HG03280 (cell line): ENCODE results near the gene JCHAIN.
"Not testable (repeated sequence)": the region's sequence is repeated elsewhere in the genome, so short reads cannot be mapped to it uniquely, and the experiment has no call there.

Experiments used
- ATAC-seq: cut with Tn5 transposase; IDR thresholded peaks from one replicate; pipeline ENCODE4 v1.9.1; 2021; ENCODE audit warnings: mild to moderate bottlenecking, moderate library complexity; ENCODE audit not compliant: unreplicated experiment

The JCHAIN gene

DNA sequence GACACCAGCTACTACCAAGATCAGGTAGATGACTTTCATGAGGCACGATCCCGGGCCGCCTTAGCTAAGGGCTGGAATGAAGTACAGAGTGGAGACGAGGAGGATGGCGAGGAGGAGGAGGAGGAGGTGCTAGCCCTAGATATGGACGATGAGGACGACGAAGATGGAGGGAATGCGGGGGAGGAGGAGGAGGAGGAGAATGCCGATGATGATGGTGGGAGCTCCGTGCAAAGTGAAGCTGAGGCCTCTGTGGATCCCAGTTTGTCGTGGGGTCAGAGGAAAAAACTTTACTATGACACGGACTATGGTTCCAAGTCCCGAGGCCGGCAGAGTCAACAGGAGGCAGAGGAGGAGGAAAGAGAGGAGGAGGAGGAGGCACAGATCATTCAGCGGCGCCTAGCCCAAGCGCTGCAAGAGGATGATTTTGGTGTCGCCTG is 22.5 kb upstream of the JCHAIN start:
- no peak for ATAC-seq

DNA sequence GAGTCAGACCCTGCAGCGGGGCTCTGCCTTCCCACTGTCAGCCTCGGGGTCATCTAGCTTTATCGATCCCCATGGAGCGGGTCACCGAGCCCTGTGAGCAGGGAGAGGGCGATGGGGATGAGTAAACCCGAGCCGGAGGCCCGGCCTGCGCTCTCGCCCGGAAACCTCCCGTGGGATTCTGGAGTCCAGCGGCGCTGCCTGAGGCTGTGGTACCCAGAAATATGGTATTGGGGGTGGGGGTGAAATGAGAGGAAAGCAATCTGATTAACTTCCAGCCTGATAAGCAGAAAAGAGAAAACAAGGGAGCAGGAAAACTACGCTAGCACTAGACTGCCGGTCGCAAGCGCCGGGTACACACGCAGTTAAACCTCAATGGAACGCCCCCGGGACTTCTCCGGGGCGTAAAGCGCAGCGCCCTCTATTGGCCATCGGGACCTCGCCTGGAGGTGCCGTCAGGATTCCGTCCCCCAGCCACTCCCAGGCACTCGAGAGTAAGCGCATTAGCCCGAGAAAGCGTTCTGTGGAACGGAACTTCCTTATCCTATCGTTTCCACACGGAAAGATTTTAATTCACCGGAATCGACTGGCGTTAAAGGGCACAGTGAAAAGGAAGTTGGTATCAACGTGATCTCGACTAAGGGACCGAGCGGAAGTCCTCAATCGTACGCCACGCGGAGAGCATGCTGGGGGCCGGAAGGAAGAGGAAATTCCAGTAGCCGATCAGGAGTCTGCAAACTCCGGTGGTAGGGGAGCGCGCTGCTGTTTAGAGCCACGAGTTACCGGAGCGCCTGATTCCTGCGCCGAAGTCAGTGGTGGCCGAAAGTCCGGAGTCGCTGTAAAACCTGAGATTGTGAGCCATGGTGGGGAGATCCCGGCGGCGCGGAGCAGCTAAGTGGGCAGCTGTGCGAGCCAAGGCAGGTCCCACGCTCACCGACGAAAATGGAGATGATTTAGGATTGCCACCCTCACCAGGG is 21.8 kb upstream of the JCHAIN start, which contains the start of gene UTP3:
TSS of gene UTP3 (plus strand) at position 712 of the 974 bp plus-strand sequence. CDS start at position 858, 146 bp downstream.
- peak; percentile 95 for ATAC-seq

DNA sequence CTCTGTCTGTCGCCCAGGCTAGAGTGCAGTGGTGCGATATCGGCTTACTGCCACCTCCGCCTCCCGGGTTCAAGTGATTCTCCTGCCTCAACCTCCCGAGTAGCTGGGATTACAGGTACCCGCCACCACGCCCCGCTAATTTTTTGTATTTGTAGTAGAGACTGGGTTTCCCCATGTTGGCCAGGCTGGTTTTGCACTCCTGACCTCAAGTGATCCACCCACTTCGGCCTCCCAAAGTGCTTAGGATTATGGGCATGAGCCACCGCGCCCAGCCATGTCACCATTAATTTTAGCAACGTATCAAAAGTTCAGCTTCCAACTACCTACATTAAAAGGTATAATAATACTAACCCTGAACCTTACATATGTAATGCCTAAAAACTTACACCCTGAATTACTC is 21.1 kb upstream of the JCHAIN start:
- ATAC-seq = peak; percentile 3

DNA sequence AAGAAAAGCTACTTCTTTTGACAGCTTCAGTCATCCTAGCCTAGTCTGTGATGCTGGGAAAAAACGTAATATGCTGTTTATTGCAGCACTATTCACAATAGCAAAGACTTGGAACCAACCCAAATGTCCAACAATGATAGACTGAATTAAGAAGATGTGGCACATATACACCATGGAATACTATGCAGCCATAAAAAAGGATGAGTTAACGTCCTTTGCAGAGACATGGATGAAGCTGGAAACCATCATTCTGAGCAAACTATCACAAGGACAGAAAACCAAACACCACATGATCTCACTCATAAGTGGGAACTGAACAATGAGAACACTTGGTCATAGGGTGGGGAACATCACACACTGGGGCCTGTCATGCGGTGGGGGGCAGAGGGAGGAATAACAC is 15.8 kb upstream of the JCHAIN start:
- peak; percentile 4 for ATAC-seq

DNA sequence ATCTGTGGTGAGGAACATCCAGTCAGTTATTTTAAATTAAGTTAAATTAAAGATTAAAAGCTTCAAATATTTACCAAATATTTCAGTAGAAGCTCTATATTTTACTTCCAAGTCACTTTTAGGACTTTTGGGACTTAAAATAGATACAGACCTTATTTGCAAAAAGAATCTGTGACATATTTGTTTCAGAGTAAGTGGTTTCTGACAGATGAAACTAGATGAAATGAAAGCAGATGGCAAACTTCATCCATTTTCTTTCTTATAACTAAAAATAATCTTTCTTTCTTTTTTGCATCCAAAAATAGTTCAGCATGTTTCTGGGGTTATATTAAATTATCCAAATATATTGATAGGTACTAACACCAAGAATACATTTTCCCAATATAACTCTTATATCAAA is 15.4 kb upstream of the JCHAIN start:
- peak; percentile 58 for ATAC-seq

DNA sequence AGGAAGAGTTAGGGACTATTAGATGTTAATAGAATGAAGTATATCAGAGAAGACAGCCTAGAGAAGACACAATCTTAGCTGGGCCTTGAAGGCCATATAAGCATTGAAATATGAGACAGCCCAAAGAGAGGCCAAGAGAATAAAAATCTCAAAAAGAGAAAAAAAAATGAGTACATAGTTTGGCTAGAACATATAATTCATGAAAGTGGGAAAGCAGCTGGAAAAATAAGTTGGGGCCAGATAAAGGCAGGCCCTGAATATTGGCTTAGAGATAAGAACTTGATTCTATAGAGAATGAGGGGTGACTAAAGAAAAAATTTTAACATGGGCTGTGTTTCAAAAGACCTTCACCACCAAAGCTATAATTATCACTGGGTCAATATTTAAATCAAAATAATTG is 14.6 kb upstream of the JCHAIN start:
- no peak for ATAC-seq

DNA sequence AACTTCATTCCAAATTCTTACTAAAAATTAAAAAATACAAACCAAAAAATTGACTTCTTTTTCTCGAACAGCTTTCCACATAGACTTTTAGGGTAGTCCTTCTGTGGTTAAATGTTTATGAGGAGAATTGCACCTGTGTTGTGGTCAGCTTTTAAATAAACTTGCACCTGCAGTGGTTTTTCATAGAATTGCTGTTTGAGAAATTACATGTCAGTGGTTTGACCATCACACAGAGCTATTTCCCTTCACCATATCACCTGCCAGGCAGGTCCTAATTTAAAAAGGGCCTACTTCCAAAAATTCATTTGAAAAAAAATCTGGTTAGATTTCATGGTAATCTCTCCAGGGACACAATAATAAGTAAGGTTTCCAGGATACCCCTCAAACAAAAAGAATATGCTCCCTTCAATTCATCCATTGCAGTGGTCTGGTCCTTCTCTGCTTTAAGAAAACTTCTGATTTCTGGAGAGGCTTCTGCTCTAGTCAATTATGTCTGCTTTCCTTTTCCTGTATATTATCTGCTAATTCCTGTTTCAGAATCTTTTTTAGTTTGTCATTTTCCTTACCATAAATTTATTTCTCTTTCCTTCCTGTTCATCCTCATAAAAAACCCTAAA is 12.2 kb upstream of the JCHAIN start:
- peak; percentile 78 for ATAC-seq

DNA sequence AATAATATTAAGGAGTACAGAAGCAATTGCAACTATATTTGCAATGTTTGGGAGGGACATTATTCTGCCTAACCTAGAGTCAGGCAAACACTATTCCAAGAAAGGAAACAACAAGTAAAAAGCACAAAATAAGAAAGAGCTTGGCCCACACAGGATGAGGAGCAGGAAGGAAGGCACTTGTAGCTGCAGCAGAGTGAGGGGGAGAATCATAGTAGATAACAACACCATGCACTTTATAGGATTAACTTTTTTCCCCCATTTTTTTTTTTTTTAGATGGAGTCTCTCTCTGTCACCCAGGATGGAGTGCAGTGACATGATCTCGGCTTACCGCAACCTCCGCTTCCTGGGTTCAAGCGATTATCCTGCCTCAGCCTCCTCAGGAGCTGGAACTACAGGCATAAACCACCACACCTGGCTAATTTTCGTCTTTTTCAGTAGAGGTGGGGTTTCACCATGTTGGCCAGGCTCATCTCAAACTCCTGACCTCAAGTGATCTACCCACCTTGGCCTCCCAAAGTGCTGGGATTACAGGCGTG is 10.3 kb upstream of the JCHAIN start:
- ATAC-seq = no peak

DNA sequence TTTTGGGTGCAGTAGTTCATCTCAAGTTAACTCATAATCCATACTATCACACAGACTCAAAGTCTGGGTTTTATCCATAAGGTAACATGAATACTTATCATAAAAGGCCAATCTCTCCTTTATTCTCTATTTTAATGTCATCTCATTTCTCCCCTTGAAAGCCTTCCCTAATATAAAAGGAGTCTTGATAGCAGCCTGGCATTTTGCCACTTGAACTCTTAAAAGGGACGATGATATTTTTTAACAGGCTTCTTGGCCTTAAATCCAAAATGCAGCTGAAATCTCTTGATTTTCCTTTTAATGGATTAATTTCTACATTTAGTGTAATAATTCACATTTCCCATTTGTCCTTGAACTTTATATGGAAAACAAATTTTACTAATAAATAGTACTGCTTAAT is 8.4 kb upstream of the JCHAIN start:
- no peak for ATAC-seq

DNA sequence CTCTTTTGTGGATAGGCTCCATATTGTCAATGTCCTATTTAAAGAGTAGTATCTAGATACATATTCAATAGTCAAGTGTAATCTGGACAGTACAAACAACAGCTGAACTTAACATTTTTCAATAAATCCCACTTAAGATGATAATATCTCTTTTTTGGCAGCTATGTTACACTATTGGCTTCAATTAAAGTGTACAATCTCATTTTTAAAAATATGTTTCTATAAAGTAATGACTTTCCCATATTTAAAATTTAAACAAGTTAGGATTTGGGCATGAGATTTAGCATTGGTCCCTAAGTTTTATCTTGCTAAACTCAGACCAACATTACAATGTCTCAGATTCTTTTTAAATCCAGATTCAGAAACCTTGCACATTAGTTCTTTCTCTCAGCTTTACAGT is 7.9 kb upstream of the JCHAIN start:
- ATAC-seq = no peak

DNA sequence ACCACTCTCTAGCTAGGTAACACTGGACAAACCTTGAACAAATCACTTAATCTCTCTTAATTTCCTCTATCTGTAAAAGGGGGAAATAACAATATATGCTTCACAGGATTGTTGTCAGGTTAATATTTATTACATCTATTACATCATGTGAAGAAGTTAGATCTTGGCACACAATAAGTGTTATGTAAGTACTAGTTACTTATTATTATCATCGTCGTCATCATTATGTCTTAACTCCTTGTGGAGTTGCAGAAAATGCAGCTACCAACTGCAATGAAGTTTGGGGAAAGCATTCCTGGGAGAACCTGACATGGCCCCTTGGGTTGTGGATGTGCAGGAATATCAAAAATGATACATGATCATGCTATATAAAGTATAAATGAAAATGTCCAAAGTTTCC is 4.8 kb upstream of the JCHAIN start:
- ATAC-seq = no peak

DNA sequence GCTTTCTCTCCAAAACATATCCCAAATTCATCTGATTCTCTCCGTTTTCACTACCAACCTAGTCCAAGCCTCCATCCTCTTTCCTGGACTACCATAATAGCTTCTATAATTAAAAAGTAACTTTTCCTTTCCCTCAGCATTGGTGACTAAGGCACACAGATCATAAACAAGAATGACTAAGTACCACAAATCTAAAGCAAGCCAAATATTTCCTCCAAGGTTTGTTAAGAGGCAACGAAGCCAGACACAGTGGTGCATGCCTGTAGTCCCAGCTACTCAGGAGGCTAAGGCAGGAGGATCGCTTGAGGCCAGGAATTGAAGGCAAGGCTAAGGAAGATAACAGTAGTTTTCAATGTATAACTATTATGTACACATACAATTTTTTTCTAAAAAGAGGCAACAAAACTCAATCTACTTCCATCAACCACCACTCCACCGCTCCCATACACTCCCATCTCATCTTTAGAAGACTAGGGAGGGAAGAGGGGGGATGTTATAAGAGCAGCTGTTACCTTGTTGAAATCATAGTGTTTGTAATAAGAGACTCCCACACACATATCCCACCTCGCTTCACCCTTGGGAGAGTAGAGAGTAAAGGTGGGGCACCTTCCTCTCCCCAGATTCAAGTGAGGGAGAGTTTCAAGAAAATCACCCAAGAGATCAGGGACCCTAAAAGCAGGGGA is 4.2 kb upstream of the JCHAIN start:
- no peak for ATAC-seq

DNA sequence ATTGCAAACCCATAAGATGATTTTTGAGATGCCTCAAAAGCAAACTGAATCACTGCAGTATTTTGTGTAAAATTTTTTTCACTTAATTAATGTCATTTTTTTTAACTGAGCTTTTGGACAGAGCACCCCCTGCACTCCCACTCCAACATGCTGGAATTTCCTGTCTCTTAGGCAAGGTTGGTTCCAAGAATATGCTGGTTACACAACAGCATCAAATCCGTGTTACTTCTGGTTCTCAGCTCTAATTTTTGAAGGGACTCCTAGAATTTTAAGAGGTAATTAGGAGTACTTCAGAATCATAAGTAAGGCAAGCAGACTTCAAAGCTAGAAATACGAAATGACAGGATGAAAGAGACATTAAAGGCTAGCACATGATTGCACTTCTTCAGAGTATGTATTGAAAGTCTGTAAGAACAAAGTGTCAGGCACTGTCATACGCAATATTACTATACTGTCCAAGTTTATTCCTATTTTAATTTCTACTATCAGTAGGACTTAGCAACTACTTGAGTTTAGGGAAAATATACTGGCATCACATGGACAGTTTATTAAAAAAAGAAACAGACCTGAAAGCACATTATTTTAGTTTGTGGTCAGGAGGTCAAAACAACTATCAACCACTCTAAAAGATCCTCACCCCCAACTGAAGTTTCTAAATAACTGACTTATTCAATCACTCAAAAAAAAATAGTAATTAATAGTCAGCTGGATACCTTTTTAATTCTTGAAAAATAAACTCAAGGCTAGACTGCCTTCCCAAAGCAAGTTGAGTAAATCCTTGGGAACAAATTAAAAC is 1.6 kb upstream of the JCHAIN start:
- no peak for ATAC-seq

DNA sequence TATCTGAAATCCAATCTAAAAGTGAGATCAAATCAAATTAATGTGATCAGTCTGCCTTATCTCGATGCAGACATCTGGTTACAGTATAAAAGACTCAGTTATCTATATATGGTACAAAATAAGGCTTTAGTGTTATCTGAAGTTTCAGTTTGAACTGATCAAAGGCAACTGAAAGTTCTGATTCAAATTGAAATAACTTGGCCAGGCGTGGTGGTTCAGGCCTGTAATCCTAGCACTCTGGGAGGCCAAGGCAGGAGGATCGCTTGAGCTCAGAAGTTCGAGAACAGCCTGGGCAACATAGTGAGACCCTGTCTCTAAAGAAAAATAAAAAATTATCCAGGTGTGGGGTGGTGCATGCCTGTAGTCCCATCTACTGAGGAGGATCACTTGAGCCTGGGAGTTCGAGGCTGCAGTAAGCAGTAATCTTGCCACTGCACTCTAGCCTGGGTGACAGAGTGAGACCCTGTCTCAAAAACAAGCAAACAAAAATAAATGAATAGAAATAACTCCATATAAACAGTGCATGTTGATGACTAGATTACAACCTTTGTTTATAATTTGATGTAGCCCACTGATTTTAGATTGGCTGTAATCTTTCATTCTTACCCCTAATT is 4.9 kb downstream of the JCHAIN start:
- ATAC-seq = peak; percentile 55

DNA sequence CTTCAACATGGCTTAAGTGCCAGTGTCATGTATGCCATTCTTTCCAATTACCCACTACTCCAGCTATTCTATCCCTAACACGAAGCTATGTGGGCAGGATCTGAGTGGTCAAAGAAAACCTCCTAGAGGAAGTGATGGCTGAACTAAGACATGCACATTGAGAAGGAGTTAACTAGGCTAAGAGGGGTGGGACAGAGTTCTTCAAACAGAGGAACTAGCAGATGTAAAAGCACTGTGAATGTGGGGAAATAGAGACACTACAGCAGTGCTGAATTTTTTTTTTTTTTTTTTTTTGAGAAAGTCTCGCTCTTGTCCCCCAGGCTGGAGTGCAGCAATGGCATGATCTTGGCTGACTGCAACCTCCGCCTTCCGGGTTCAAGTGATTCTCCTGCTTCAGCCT is 6.2 kb downstream of the JCHAIN start:
- no peak for ATAC-seq

DNA sequence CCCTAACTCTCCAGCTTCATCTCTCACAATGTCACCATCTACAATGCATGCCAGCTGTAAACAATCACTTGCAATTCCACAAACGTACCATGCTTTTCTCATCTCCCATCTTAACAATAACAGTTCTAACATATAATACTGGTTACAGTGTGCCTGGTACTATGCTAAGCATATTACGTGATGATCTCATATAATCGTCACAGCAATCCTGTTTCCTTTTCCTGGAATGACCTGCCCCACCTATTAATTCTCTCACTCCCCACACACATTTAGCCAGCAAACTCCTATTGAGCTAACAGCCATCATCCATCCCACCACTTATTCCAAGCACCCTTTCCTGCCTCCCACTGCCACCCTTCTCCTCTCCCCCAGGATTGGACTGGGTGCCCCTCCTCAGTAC is 7.9 kb downstream of the JCHAIN start:
- no peak for ATAC-seq

DNA sequence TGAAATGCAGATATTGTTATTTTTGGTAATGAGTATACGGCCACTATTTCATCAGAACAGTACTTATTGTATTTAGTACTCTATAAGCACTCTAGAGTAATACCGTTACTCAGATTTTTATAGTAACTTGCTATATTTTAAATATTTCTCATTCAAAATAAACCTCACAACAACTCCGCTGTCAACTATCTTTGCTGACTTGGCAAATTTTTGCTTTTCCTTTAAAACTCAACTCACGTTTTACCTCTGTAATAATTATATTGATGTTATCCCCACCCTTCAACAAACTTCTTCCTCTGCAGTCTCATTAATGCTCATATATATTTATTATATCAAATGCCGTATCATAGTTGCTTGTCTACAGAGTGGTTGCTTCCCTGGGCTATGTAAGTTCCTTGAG is 9.0 kb downstream of the JCHAIN start:
- ATAC-seq = no peak

DNA sequence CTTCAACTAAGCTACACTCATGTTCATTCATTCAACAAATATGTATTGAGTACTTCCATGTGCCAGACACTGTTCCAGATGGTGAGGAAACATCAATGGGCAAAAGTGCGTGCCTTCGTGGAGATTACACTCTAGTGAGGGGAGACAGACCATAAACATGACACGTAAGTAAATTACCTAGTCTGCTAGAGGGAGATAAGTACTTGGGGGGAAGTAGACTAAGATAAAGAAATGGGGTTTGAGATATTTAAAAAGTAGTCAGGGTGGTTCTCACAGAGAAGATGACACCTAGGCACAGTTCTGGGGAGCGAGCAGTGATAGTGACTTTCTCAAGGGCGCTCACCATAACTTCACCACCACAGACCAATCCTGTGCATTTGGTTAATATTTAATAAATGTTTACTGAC is 11.7 kb downstream of the JCHAIN start:
- ATAC-seq = no peak

DNA sequence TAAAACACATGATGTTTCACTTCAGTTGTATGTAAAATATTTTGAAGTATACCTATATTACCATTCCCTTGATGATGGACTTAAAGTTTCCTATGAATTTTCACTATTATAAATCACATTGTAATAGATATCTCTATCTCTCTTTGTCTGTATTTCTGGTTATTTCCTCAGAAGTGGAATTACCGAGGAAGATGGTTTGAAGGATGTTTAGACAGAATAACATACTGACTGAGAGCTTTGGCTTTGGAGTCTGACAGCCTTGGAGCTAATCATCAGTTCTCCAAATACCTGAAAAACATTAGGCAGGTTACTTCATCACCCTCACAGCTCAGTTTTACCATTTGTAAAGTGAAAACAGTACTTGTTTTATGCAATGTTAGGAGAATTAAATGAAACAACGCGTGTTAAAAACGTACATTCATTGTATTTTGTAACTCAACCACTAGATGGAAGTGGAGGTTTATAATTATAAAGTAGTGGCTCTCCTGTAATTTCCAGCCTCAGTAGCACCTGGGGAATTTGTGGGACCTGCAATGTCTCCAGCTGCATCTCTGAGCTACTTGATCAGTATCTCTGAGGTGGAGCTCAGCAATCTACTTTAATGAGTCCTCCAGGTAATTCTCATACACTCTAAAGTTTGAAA is 14.3 kb downstream of the JCHAIN start:
- no peak for ATAC-seq

DNA sequence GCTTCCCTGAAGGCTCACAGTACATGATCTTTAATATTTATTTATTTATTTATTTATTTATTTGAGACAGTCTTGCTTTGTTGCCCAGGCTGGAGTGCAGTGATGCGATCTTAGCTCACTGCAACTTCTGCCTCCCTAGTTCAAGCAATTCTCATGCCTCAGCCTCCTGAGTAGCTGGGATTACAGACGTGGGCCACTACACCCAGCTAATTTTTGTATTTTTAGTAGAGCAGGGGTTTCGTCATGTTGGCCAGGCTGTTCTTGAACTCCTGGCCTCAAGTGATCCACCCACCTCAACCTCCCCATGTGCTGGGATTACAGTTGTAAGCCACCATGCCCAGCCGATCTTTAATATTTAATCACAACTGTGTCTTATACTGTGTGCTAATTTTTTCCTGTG is 15.6 kb downstream of the JCHAIN start:
- not testable (repeated sequence) for ATAC-seq
